IMR-90 (cell line): ENCODE results near the gene FNBP1. TPM values are rescaled to one million over a fixed set of nuclear protein-coding genes. Genes with fewer than 3 reads are reported as not detected.

Source experiments
- ATAC-seq: fragments of 200-7000 bp; cut with Tn5 transposase; 2 replicates; pipeline ENCODE4 v1.9.1; 2020; ENCODE audit warnings: low read depth, mild to moderate bottlenecking, moderate library complexity
- BruUV-seq: library from RNA; stranded (reverse); fragments of 400-500 nt; replicated peaks from 2 replicates; lab custom pipeline; 2021; lab: Mats Ljungman, UMichigan
- CTCF ChIA-PET: fragments of 300-600 bp; formaldehyde crosslinking; extraction: SDS; loops from one replicate; lab custom pipeline; 2021; ENCODE audit warnings: antibody characterized with exemption; lab: Yijun Ruan, JAX
- POLR2A ChIA-PET: fragments of 300-600 bp; sonication (Branson Sonifier 250); formaldehyde crosslinking; loops from one replicate; lab custom pipeline; 2022; ENCODE audit warnings: antibody characterized with exemption; ENCODE audit not compliant: unreplicated experiment; lab: Charles Lee
- DNase-seq: peaks from one replicate; pipeline ENCODE4 v3.0.0; 2013
- H2AFZ ChIP-seq: replicated peaks from 2 replicates; pipeline ENCODE3; 2013; ENCODE audit warnings: low read length, mild to moderate bottlenecking; ENCODE audit not compliant: poor library complexity
- H2AK5ac ChIP-seq: 2 replicates; pipeline ENCODE4 v1.6.1; 2013; ENCODE audit warnings: low read depth, low read length, inconsistent platforms
- H2AK9ac ChIP-seq: replicated peaks from 2 replicates; pipeline ENCODE3; 2013; ENCODE audit warnings: mild to moderate bottlenecking, low read depth, low read length, moderate library complexity; ENCODE audit not compliant: poor library complexity
- H2BK120ac ChIP-seq: 2 replicates; pipeline ENCODE4 v1.6.1; 2013; ENCODE audit warnings: low read depth, low read length, inconsistent platforms
- H2BK15ac ChIP-seq: 3 replicates; pipeline ENCODE4 v1.6.1; 2013; ENCODE audit warnings: low read depth, low read length, inconsistent platforms
- H2BK20ac ChIP-seq: 2 replicates; pipeline ENCODE4 v1.6.1; 2013; ENCODE audit warnings: low read depth, mild to moderate bottlenecking, inconsistent platforms, low read length, moderate library complexity
- H2BK5ac ChIP-seq: 2 replicates; pipeline ENCODE4 v1.6.1; 2013; ENCODE audit warnings: mild to moderate bottlenecking, low read depth, low read length, inconsistent platforms; ENCODE audit not compliant: poor library complexity, severe bottlenecking
- H3K14ac ChIP-seq: replicated peaks from 2 replicates; pipeline ENCODE4 v1.6.1; 2013; ENCODE audit warnings: low read depth, low read length, inconsistent platforms
- H3K18ac ChIP-seq: 2 replicates; pipeline ENCODE4 v1.6.1; 2013; ENCODE audit warnings: low read depth, low read length, control low read depth
- H3K23ac ChIP-seq: 2 replicates; pipeline ENCODE4 v1.6.1; 2013; ENCODE audit warnings: low read depth, low read length, inconsistent platforms
- H3K27ac ChIP-seq: 2 replicates; pipeline ENCODE4 v1.5.1; 2013; ENCODE audit warnings: mild to moderate bottlenecking, control low read depth, low read length; ENCODE audit not compliant: insufficient read depth
- H3K27me3 ChIP-seq: 2 replicates; pipeline ENCODE4 v1.6.1; 2013; ENCODE audit warnings: low read length; ENCODE audit not compliant: control insufficient read depth, insufficient read depth
- H3K36me3 ChIP-seq: 2 replicates; pipeline ENCODE4 v1.6.1; 2013; ENCODE audit warnings: low read length, mixed read lengths; ENCODE audit not compliant: control insufficient read depth, insufficient read depth
- H3K4ac ChIP-seq: 2 replicates; pipeline ENCODE4 v1.6.1; 2013; ENCODE audit warnings: low read depth, low read length, inconsistent platforms
- H3K4me1 ChIP-seq: 2 replicates; pipeline ENCODE4 v1.6.1; 2013; ENCODE audit warnings: low read length, mixed read lengths; ENCODE audit not compliant: control insufficient read depth, insufficient read depth
- H3K4me2 ChIP-seq: 2 replicates; pipeline ENCODE4 v1.6.1; 2013; ENCODE audit warnings: low read depth, mild to moderate bottlenecking, control low read depth, low read length, moderate library complexity
- H3K4me3 ChIP-seq: 2 replicates; pipeline ENCODE4 v1.5.1; 2013; ENCODE audit warnings: low read depth, mild to moderate bottlenecking, control low read depth, low read length, moderate library complexity; ENCODE audit not compliant: insufficient read depth
- H3K56ac ChIP-seq: 2 replicates; pipeline ENCODE4 v1.6.1; 2013; ENCODE audit warnings: low read length, inconsistent platforms; ENCODE audit not compliant: insufficient read depth; ENCODE audit errors: extremely low read depth
- H3K79me1 ChIP-seq, 2 experiments: 2 replicates each; pipeline ENCODE4 v1.6.1; 2013; ENCODE audit warnings: low read length in 2 of 2, inconsistent platforms in 1 of 2, low read depth in 1 of 2
- H3K9ac ChIP-seq: 2 replicates; pipeline ENCODE4 v1.6.1; 2013; ENCODE audit warnings: low read depth, low read length, control low read depth
- H3K9me1 ChIP-seq: 2 replicates; pipeline ENCODE4 v1.6.1; 2013; ENCODE audit warnings: low read length, inconsistent platforms; ENCODE audit not compliant: insufficient read depth
- H3K9me3 ChIP-seq: 2 replicates; pipeline ENCODE4 v1.6.1; 2013; ENCODE audit warnings: low read length; ENCODE audit not compliant: control insufficient read depth, insufficient read depth
- H4K20me1 ChIP-seq: 2 replicates; pipeline ENCODE4 v1.6.1; 2013; ENCODE audit warnings: low read length, inconsistent platforms; ENCODE audit not compliant: insufficient read depth
- H4K5ac ChIP-seq: 2 replicates; pipeline ENCODE4 v1.6.1; 2013; ENCODE audit warnings: mild to moderate bottlenecking, low read depth, low read length, control low read depth
- H4K8ac ChIP-seq, 2 experiments: 2 replicates each; pipeline ENCODE4 v1.6.1; 2013; ENCODE audit warnings: low read depth in 2 of 2, low read length in 2 of 2, control low read depth in 1 of 2, inconsistent platforms in 1 of 2
- H4K91ac ChIP-seq: 2 replicates; pipeline ENCODE4 v1.6.1; 2013; ENCODE audit warnings: low read depth, low read length, inconsistent platforms; ENCODE audit not compliant: insufficient read depth
- BHLHE40 ChIP-seq: fragments of 150-350 bp; IDR thresholded peaks from 2 replicates; pipeline ENCODE4 v1.6.1; 2016; ENCODE audit warnings: mild to moderate bottlenecking, low read depth, low read length
- CEBPB ChIP-seq: IDR thresholded peaks from 2 replicates; pipeline ENCODE4 v1.6.1; 2012; ENCODE audit warnings: low read depth, low read length, improper control_type of control experiment
- CHD1 ChIP-seq: IDR thresholded peaks from 2 replicates; pipeline ENCODE4 v1.6.1; 2012; ENCODE audit warnings: low read depth, low read length, improper control_type of control experiment
- CTCF ChIP-seq: conservative IDR thresholded peaks from 2 replicates; pipeline ENCODE4 v1.5.1; 2012; ENCODE audit warnings: mild to moderate bottlenecking, low read depth, low read length, improper control_type of control experiment
- FOS ChIP-seq: fragments of 150-350 bp; IDR thresholded peaks from 2 replicates; pipeline ENCODE4 v1.6.1; 2016; ENCODE audit warnings: low read depth, low read length
- MAFK ChIP-seq: IDR thresholded peaks from 2 replicates; pipeline ENCODE4 v1.6.1; 2012; ENCODE audit warnings: low read depth, low read length, improper control_type of control experiment
- MAZ ChIP-seq: IDR thresholded peaks from 2 replicates; pipeline ENCODE4 v1.6.1; 2012; ENCODE audit warnings: low read depth, mild to moderate bottlenecking, low read length, improper control_type of control experiment, moderate library complexity, borderline replicate concordance
- MXI1 ChIP-seq: IDR thresholded peaks from 2 replicates; pipeline ENCODE4 v1.6.1; 2012; ENCODE audit warnings: low read depth, mild to moderate bottlenecking, low read length, moderate library complexity, borderline replicate concordance
- NFE2L2 ChIP-seq: fragments of 150-350 bp; IDR thresholded peaks from 2 replicates; pipeline ENCODE4 v1.6.1; 2016; ENCODE audit warnings: low read depth, mild to moderate bottlenecking, low read length
- POLR2A ChIP-seq: IDR thresholded peaks from 2 replicates; pipeline ENCODE4 v1.6.1; 2012; ENCODE audit warnings: mild to moderate bottlenecking, low read depth, low read length
- RAD21 ChIP-seq: IDR thresholded peaks from 2 replicates; pipeline ENCODE4 v1.6.1; 2012; ENCODE audit warnings: low read length, improper control_type of control experiment
- RCOR1 ChIP-seq: IDR thresholded peaks from 2 replicates; pipeline ENCODE4 v1.6.1; 2012; ENCODE audit warnings: mild to moderate bottlenecking, low read length, improper control_type of control experiment; ENCODE audit not compliant: insufficient replicate concordance
- RFX5 ChIP-seq: IDR thresholded peaks from 2 replicates; pipeline ENCODE4 v1.8.0; 2012; ENCODE audit warnings: low read depth, mild to moderate bottlenecking, low read length, moderate library complexity
- SMC3 ChIP-seq: fragments of 150-350 bp; IDR thresholded peaks from 2 replicates; pipeline ENCODE4 v1.6.1; 2016; ENCODE audit warnings: low read depth, mild to moderate bottlenecking, antibody characterized with exemption, low read length, moderate library complexity
- WGBS, 2 experiments: methylation state at CpG; one replicate each; pipeline versions ENCODE4 v1.1.5 to v1.1.7; 2013; ENCODE audit warnings: missing lambda C conversion rate in 2 of 2; ENCODE audit not compliant: insufficient read length in 1 of 2; ENCODE audit errors: extremely low coverage in 2 of 2; 5-methylcytosine and 5-hydroxymethylcytosine counted together
- dilution Hi-C: fragments of 300-500 bp; cut with HindIII; formaldehyde crosslinking; loops from one replicate; pipeline ENCODE4 v1.14.3; 2018; ENCODE audit warnings: low sequenced_read_pairs; ENCODE audit not compliant: unreplicated experiment
- in situ Hi-C: fragments of 300-500 bp; cut with MboI; formaldehyde crosslinking; loops from 3 replicates; pipeline ENCODE4 v1.14.3; 2019; ENCODE audit warnings: low sequenced_read_pairs, inconsistent platforms, mixed read lengths
- intact Hi-C: fragments of 100-400 bp; cut with micrococcal nuclease; formaldehyde crosslinking; loops from 2 replicates; pipeline ENCODE4 v1.10.0; 2022
- polyA plus RNA-seq, 3 experiments: library from polyadenylated mRNA; depleted of rRNA; stranded (reverse); fragments of >200 nt; gene quantifications; 2 replicates each; pipeline ENCODE4 v1.2.3, GENCODE V29; 2012; ENCODE audit warnings: low replicate concordance in 1 of 3
- total RNA-seq: library from RNA; depleted of rRNA; stranded (reverse); fragments of >200 nt; gene quantifications from 2 replicates; pipeline ENCODE4 v1.2.3, GENCODE V29; 2012
- TF ChIP-seq, protein P1 (sequence below): fragments of 150-350 bp; IDR thresholded peaks from 2 replicates; pipeline ENCODE4 v1.6.1; 2016; ENCODE audit warnings: low read depth, mild to moderate bottlenecking, low read length, moderate library complexity, borderline replicate concordance
- TF ChIP-seq, protein P2 (sequence below): fragments of 150-350 bp; IDR thresholded peaks from 2 replicates; pipeline ENCODE4 v1.6.1; 2017; ENCODE audit warnings: mild to moderate bottlenecking, antibody characterized with exemption, low read length, low read depth

Gene FNBP1
- total and polyA plus RNA-seq, 2 of the 4 experiments (the other 2 are of a cell fraction) = 10.3 to 15.4 TPM

DNA sequence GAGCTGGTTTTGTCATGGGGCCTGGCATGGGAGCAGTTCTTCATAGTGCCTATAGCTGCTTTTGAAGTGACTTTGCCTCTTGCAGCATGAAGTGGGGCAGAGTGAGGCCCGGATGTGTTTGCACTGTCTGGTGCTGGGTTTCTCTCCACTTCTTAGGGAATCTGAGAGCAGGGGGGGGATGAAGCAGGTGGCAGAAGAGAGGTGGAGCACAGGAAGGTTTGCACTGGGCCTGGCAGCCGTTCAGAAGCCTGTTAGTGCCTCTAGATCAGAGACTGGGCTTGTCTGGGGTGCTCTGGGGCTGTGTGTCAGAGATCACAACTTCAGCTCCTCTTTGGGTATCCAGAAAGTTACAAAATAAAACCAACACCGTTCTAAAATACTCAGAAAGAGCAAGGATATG is 189.4 kb downstream of the FNBP1 start:
- H3K27ac ChIP-seq = no peak overlapping the region
- POLR2A ChIA-PET = no interaction called here

More for the DNA sequence above, 189.4 kb downstream of the FNBP1 start:
- no peaks in the 10 kb centered on the region for H3K27me3 ChIP-seq
- no peak overlapping the region for H3K9ac ChIP-seq
- in situ Hi-C loops (no loop called here), dilution Hi-C loops (no loop called here), intact Hi-C loops (no loop called here)
- no peak overlapping the region for H2BK120ac ChIP-seq
- H4K5ac ChIP-seq = no peak overlapping the region
- peaks cover 5% of the 10 kb centered on the region; the same call in 1 of the 2 replicates for H3K9me1 ChIP-seq
- H3K14ac ChIP-seq = no peak overlapping the region
- no peak overlapping the region for H3K23ac ChIP-seq
- H3K36me3 ChIP-seq = peaks cover 50% of the 10 kb centered on the region
- H3K18ac ChIP-seq = no peak overlapping the region
- H3K4ac ChIP-seq = no peak overlapping the region
- BruUV-seq = no TSS peak
- DNase-seq (no peak), ATAC-seq (no peak)
- no peak overlapping the region for H2BK15ac ChIP-seq
- no peak overlapping the region for H2AK9ac ChIP-seq
- no peak overlapping the region for H4K8ac ChIP-seq
- CTCF ChIA-PET = no interaction called here
- H3K9me3 ChIP-seq = no peaks in the 10 kb centered on the region
- H3K4me2 ChIP-seq = no peak overlapping the region
- TF ChIP-seq RFX5 = no peak
- no peak for TF ChIP-seq MAZ
- TF ChIP-seq RCOR1 = no peak
- TF ChIP-seq BHLHE40 = no peak
- no peak for TF ChIP-seq CEBPB
- TF ChIP-seq POLR2A = no peak
- no peak for TF ChIP-seq NFE2L2
- TF ChIP-seq, protein P1, sequence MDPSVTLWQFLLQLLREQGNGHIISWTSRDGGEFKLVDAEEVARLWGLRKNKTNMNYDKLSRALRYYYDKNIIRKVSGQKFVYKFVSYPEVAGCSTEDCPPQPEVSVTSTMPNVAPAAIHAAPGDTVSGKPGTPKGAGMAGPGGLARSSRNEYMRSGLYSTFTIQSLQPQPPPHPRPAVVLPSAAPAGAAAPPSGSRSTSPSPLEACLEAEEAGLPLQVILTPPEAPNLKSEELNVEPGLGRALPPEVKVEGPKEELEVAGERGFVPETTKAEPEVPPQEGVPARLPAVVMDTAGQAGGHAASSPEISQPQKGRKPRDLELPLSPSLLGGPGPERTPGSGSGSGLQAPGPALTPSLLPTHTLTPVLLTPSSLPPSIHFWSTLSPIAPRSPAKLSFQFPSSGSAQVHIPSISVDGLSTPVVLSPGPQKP = no peak
- TF ChIP-seq, protein P2, sequence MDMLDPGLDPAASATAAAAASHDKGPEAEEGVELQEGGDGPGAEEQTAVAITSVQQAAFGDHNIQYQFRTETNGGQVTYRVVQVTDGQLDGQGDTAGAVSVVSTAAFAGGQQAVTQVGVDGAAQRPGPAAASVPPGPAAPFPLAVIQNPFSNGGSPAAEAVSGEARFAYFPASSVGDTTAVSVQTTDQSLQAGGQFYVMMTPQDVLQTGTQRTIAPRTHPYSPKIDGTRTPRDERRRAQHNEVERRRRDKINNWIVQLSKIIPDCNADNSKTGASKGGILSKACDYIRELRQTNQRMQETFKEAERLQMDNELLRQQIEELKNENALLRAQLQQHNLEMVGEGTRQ = no peak
- no peak for TF ChIP-seq MXI1
- TF ChIP-seq SMC3 = no peak
- TF ChIP-seq MAFK = no peak
- TF ChIP-seq CHD1 = no peak
- TF ChIP-seq RAD21 = no peak
- no peak for TF ChIP-seq FOS
- TF ChIP-seq CTCF = no peak
- no peak overlapping the region for H3K56ac ChIP-seq
- no peak overlapping the region for H2AFZ ChIP-seq
- WGBS, 2 experiments = 40% methylated on average over 2 of the region's 3 CpGs; no CpG with 5 or more reads in 1 of the 2 experiments
- H3K4me3 ChIP-seq = no peak overlapping the region
- no peak overlapping the region for H4K91ac ChIP-seq
- no peaks in the 10 kb centered on the region for H3K79me1 ChIP-seq
- H4K20me1 ChIP-seq = peaks cover 4% of the 10 kb centered on the region; the same call in 1 of the 2 replicates
- H2BK5ac ChIP-seq = no peak overlapping the region
- H3K4me1 ChIP-seq = no peaks in the 10 kb centered on the region
- H2BK20ac ChIP-seq = no peak overlapping the region
- no peak overlapping the region for H2AK5ac ChIP-seq
